Karpas-422 (cell line): ENCODE data around the gene AADACL3. TPM values are rescaled to one million over a fixed set of nuclear protein-coding genes. Genes with fewer than 3 reads are reported as not detected.

Experiments
- DNase-seq: peaks from one replicate; pipeline ENCODE4 v3.0.0-alpha.2; 2015
- H2AFZ ChIP-seq: fragments of 200-600 bp; sonication (generic); 2 replicates; pipeline ENCODE4 v1.6.1; 2014; ENCODE audit warnings: antibody characterized with exemption, low read length, mixed read lengths
- H3K27ac ChIP-seq: fragments of 200-600 bp; sonication (generic); 2 replicates; pipeline ENCODE4 v1.5.1; 2014; ENCODE audit warnings: mild to moderate bottlenecking, low read length, moderate library complexity
- H3K27me3 ChIP-seq: fragments of 200-600 bp; sonication (generic); 2 replicates; pipeline ENCODE4 v1.6.1; 2014; ENCODE audit warnings: low read length, mixed read lengths
- H3K36me3 ChIP-seq: fragments of 200-600 bp; sonication (generic); 2 replicates; pipeline ENCODE4 v1.6.1; 2014; ENCODE audit warnings: low read length, mixed read lengths; ENCODE audit not compliant: insufficient read depth
- H3K4me1 ChIP-seq: fragments of 200-600 bp; sonication (generic); 2 replicates; pipeline ENCODE4 v1.6.1; 2014; ENCODE audit warnings: mild to moderate bottlenecking, low read length, mixed read lengths
- H3K4me2 ChIP-seq: fragments of 200-600 bp; sonication (generic); 2 replicates; pipeline ENCODE4 v1.6.1; 2014; ENCODE audit warnings: low read length, low read depth, mild to moderate bottlenecking; ENCODE audit not compliant: poor library complexity, severe bottlenecking
- H3K4me3 ChIP-seq: fragments of 200-600 bp; sonication (generic); 2 replicates; pipeline ENCODE4 v1.5.1; 2014; ENCODE audit warnings: mild to moderate bottlenecking, antibody characterized with exemption, low read length, mixed read lengths
- H3K79me2 ChIP-seq: fragments of 200-600 bp; sonication (generic); 2 replicates; pipeline ENCODE4 v1.6.1; 2014; ENCODE audit warnings: mild to moderate bottlenecking, low read length, mixed read lengths
- H3K9ac ChIP-seq: fragments of 200-600 bp; sonication (generic); 2 replicates; pipeline ENCODE4 v1.6.0; 2014; ENCODE audit warnings: low read length
- H3K9me2 ChIP-seq: fragments of 200-600 bp; sonication (generic), shearing (Covaris generic); replicated peaks from 2 replicates; pipeline ENCODE4 v1.6.0; 2014; ENCODE audit warnings: mild to moderate bottlenecking, low read length, moderate library complexity; ENCODE audit not compliant: insufficient read depth
- H3K9me3 ChIP-seq: fragments of 300-700, 200-600 bp; sonication (generic); 2 replicates; pipeline ENCODE4 v1.6.1; 2014; ENCODE audit warnings: low read length, mixed read lengths
- H4K20me1 ChIP-seq: fragments of 200-600 bp; sonication (generic); 2 replicates; pipeline ENCODE4 v1.6.1; 2014; ENCODE audit warnings: mild to moderate bottlenecking, antibody characterized with exemption, low read length, low read depth; ENCODE audit not compliant: insufficient read depth
- total RNA-seq: library from RNA; depleted of rRNA; stranded (reverse); fragments of >200 nt; shearing (Covaris generic); gene quantifications from 2 replicates; pipeline ENCODE4 v1.2.3, GENCODE V29; 2014; ENCODE audit warnings: low replicate concordance

Gene AADACL3
- total RNA-seq, 1 experiment from 2014 or later, result not detected

- H3K27me3 ChIP-seq, result no peaks in the 10 kb centered on the region
- H3K79me2 ChIP-seq, result no peaks in the 10 kb centered on the region
- no peak overlapping the region for H2AFZ ChIP-seq
- no peaks in the 10 kb centered on the region for H3K36me3 ChIP-seq
- no peak overlapping the region for H3K4me2 ChIP-seq
- no peaks in the 10 kb centered on the region for H3K4me1 ChIP-seq
- H3K9me2 ChIP-seq, result no peaks in the 10 kb centered on the region
- H4K20me1 ChIP-seq, result no peaks in the 10 kb centered on the region
- no peak overlapping the region for H3K27ac ChIP-seq
- H3K9ac ChIP-seq, result no peak overlapping the region
- no peaks in the 10 kb centered on the region for H3K9me3 ChIP-seq
- no peak for DNase-seq
- no peak overlapping the region for H3K4me3 ChIP-seq
Observed at GRCh38 chr1:12690156-12690555, 25.8 kb upstream of the AADACL3 start.

GRCh38 chr1:12692967-12693782, 22.7 kb upstream of the AADACL3 start:
- no peaks in the 10 kb centered on the region for H3K79me2 ChIP-seq
- H4K20me1 ChIP-seq, result no peaks in the 10 kb centered on the region
- H2AFZ ChIP-seq, result no peak overlapping the region
- H3K9me3 ChIP-seq, result no peaks in the 10 kb centered on the region
- no peak overlapping the region for H3K4me3 ChIP-seq
- H3K36me3 ChIP-seq, result no peaks in the 10 kb centered on the region
- H3K27me3 ChIP-seq, result no peaks in the 10 kb centered on the region
- no peaks in the 10 kb centered on the region for H3K9me2 ChIP-seq
- H3K4me1 ChIP-seq, result no peaks in the 10 kb centered on the region
- H3K9ac ChIP-seq, result no peak overlapping the region
- no peak overlapping the region for H3K4me2 ChIP-seq
- DNase-seq, result no peak
- no peak overlapping the region for H3K27ac ChIP-seq

- no peak overlapping the region for H3K9ac ChIP-seq
- no peaks in the 10 kb centered on the region for H3K4me1 ChIP-seq
- no peak overlapping the region for H3K4me3 ChIP-seq
- H3K36me3 ChIP-seq, result no peaks in the 10 kb centered on the region
- no peaks in the 10 kb centered on the region for H4K20me1 ChIP-seq
- H3K79me2 ChIP-seq, result no peaks in the 10 kb centered on the region
- no peak overlapping the region for H3K4me2 ChIP-seq
- no peaks in the 10 kb centered on the region for H3K9me3 ChIP-seq
- no peak for DNase-seq
- no peaks in the 10 kb centered on the region for H3K27me3 ChIP-seq
- H2AFZ ChIP-seq, result no peak overlapping the region
- H3K27ac ChIP-seq, result no peak overlapping the region
- no peaks in the 10 kb centered on the region for H3K9me2 ChIP-seq
Observed at GRCh38 chr1:12696658-12697057, 19.3 kb upstream of the AADACL3 start.

GRCh38 chr1:12697397-12697796, 18.5 kb upstream of the AADACL3 start:
- H3K4me2 ChIP-seq, result no peak overlapping the region
- H4K20me1 ChIP-seq, result no peaks in the 10 kb centered on the region
- no peaks in the 10 kb centered on the region for H3K79me2 ChIP-seq
- H3K27me3 ChIP-seq, result no peaks in the 10 kb centered on the region
- no peak overlapping the region for H3K4me3 ChIP-seq
- no peak overlapping the region for H2AFZ ChIP-seq
- no peaks in the 10 kb centered on the region for H3K9me3 ChIP-seq
- H3K9ac ChIP-seq, result no peak overlapping the region
- no peaks in the 10 kb centered on the region for H3K4me1 ChIP-seq
- H3K9me2 ChIP-seq, result no peaks in the 10 kb centered on the region
- H3K27ac ChIP-seq, result no peak overlapping the region
- no peak for DNase-seq
- H3K36me3 ChIP-seq, result no peaks in the 10 kb centered on the region

GRCh38 chr1:12703821-12704451, 12.0 kb upstream of the AADACL3 start:
- H4K20me1 ChIP-seq, result no peaks in the 10 kb centered on the region
- peaks cover 4% of the 10 kb centered on the region; the same call in 1 of the 2 replicates for H3K9me3 ChIP-seq
- no peaks in the 10 kb centered on the region for H3K4me1 ChIP-seq
- H3K4me3 ChIP-seq, result no peak overlapping the region
- no peaks in the 10 kb centered on the region for H3K36me3 ChIP-seq
- no peak overlapping the region for H3K4me2 ChIP-seq
- no peak for DNase-seq
- H2AFZ ChIP-seq, result no peak overlapping the region
- H3K9ac ChIP-seq, result no peak overlapping the region
- H3K9me2 ChIP-seq, result no peaks in the 10 kb centered on the region
- H3K79me2 ChIP-seq, result no peaks in the 10 kb centered on the region
- no peak overlapping the region for H3K27ac ChIP-seq
- no peaks in the 10 kb centered on the region; the same call in 1 of the 2 replicates for H3K27me3 ChIP-seq

GRCh38 chr1:12706061-12706460, 9.8 kb upstream of the AADACL3 start:
- Histone ChIP-seq H3K9me3 (peaks cover 4% of the 10 kb centered on the region; the same call in 1 of the 2 replicates), H3K27me3 (no peaks in the 10 kb centered on the region; the same call in 1 of the 2 replicates), H4K20me1 (no peaks in the 10 kb centered on the region), H3K27ac (no peak overlapping the region), H3K9me2 (no peaks in the 10 kb centered on the region), H3K4me3 (no peak overlapping the region), H3K4me1 (no peaks in the 10 kb centered on the region), H3K36me3 (no peaks in the 10 kb centered on the region), H3K79me2 (no peaks in the 10 kb centered on the region), H2AFZ (no peak overlapping the region), H3K4me2 (no peak overlapping the region), H3K9ac (no peak overlapping the region)
- no peak for DNase-seq

- H3K4me2 ChIP-seq, result no peak overlapping the region
- no peaks in the 10 kb centered on the region for H3K9me3 ChIP-seq
- H2AFZ ChIP-seq, result no peak overlapping the region
- no peaks in the 10 kb centered on the region for H4K20me1 ChIP-seq
- DNase-seq, result no peak
- H3K4me3 ChIP-seq, result no peak overlapping the region
- no peaks in the 10 kb centered on the region for H3K9me2 ChIP-seq
- H3K4me1 ChIP-seq, result no peaks in the 10 kb centered on the region
- H3K79me2 ChIP-seq, result no peaks in the 10 kb centered on the region
- H3K27ac ChIP-seq, result no peak overlapping the region
- H3K27me3 ChIP-seq, result no peaks in the 10 kb centered on the region; the same call in 1 of the 2 replicates
- H3K36me3 ChIP-seq, result no peaks in the 10 kb centered on the region
- no peak overlapping the region for H3K9ac ChIP-seq
Observed at GRCh38 chr1:12708396-12709090, 7.4 kb upstream of the AADACL3 start.

- Histone ChIP-seq H3K9me3 (no peaks in the 10 kb centered on the region), H3K4me1 (no peaks in the 10 kb centered on the region)
- no peak for DNase-seq
Observed at GRCh38 chr1:12709091-12709491, 6.8 kb upstream of the AADACL3 start.

More at GRCh38 chr1:12709091-12709491, 6.8 kb upstream of the AADACL3 start:
- H3K4me2 ChIP-seq, result no peak overlapping the region
- H3K27ac ChIP-seq, result no peak overlapping the region
- H3K27me3 ChIP-seq, result no peaks in the 10 kb centered on the region; the same call in 1 of the 2 replicates
- no peaks in the 10 kb centered on the region for H3K79me2 ChIP-seq
- no peaks in the 10 kb centered on the region for H4K20me1 ChIP-seq
- H3K36me3 ChIP-seq, result no peaks in the 10 kb centered on the region
- H3K9ac ChIP-seq, result no peak overlapping the region
- H3K9me2 ChIP-seq, result no peaks in the 10 kb centered on the region
- H3K4me3 ChIP-seq, result no peak overlapping the region
- H2AFZ ChIP-seq, result no peak overlapping the region
